Activated naive CD4-positive, alpha-beta T cell treated with anti-CD3 and anti-CD28 coated beads, Interleukin-2, amount 10 ng/mL, durations not matched to agents 7 days and 5 days (primary cell): ENCODE data around the gene ALK.

Experiments used
- CTCF ChIA-PET: fragments of 350-600 bp; sonication (Branson Sonifier 250); formaldehyde crosslinking; loops from one replicate; lab custom pipeline; 2021; ENCODE audit warnings: antibody characterized with exemption; lab: Charles Lee
- DNase-seq: peaks from one replicate; pipeline ENCODE4 v3.0.0-alpha.2; 2020
- H3K27ac Mint-ChIP-seq: one replicate; pipeline ENCODE4 v1.8.0; 2021; ENCODE audit warnings: mild to moderate bottlenecking, moderate library complexity, mixed read lengths
- H3K27me3 Mint-ChIP-seq: one replicate; pipeline ENCODE4 v1.8.0; 2021; ENCODE audit warnings: mild to moderate bottlenecking, mixed read lengths
- H3K36me3 Mint-ChIP-seq: one replicate; pipeline ENCODE4 v1.8.0; 2021; ENCODE audit warnings: mixed read lengths
- H3K4me1 Mint-ChIP-seq: one replicate; pipeline ENCODE4 v1.8.0; 2021; ENCODE audit warnings: mixed read lengths
- H3K4me3 Mint-ChIP-seq: one replicate; pipeline ENCODE4 v1.8.0; 2021; ENCODE audit warnings: mild to moderate bottlenecking, moderate library complexity, mixed read lengths
- H3K9me3 Mint-ChIP-seq: one replicate; pipeline ENCODE4 v1.8.0; 2021; ENCODE audit warnings: mixed read lengths

ALK gene

DNA sequence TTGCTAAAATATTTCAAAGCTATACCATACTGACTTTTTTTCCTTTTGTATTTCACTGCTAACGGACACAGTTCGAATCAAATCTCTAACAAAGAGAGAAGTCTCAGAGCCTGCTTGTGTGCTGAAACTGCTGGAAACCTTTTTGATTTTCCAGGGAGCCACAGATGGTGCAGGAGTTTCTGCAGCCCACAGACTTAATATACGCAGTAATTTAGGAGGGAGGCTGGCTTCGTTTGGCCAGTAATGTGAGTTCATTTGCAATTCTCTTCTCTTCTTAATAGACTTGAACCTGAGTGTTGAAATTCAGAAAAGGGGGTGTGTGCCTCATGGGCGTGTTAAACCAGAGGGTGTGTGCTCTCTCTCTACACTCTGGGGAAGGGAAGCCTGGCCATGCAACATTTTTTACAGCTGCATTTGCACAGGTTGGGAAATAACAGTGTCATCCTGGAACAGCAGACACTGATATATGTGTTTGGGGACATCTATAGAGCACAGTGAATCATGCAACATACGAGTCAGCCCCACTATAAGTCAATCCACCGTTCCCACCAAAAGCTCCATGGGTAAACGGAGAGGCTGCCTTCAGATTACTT is 473.2 kb downstream of the ALK start:
- no peaks in the 10 kb centered on the region for H3K9me3 Mint-ChIP-seq
- H3K4me3 Mint-ChIP-seq = no peak overlapping the region
- H3K4me1 Mint-ChIP-seq = no peaks in the 10 kb centered on the region
- H3K27ac Mint-ChIP-seq = no peak overlapping the region
- DNase-seq = no peak
- CTCF ChIA-PET = no interaction called here
- no peaks in the 10 kb centered on the region for H3K36me3 Mint-ChIP-seq
- H3K27me3 Mint-ChIP-seq = peaks cover 7% of the 10 kb centered on the region

DNA sequence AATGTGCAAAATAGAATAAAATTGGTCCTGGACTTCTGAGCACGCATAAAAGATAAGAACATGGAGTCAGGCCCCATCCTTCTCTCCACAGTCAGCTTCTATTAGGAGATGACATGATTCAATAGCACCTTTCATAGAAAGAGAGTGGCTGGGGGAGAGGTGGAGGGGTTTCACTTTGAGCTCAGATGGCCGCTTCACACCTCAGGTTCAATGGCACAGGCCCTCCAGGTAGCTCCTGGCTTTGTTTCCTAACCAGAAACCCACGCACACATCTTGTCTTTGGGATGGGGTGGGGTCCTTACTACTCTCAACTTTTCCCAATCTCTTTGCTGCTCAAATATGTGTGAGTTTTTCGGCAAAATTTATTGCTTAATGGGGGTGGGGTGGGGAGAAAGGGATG is 473.9 kb downstream of the ALK start:
- H3K4me3 Mint-ChIP-seq = no peak overlapping the region
- CTCF ChIA-PET = no interaction called here
- H3K27ac Mint-ChIP-seq = no peak overlapping the region
- DNase-seq = no peak
- no peaks in the 10 kb centered on the region for H3K9me3 Mint-ChIP-seq
- H3K4me1 Mint-ChIP-seq = no peaks in the 10 kb centered on the region
- peaks cover 11% of the 10 kb centered on the region for H3K27me3 Mint-ChIP-seq
- H3K36me3 Mint-ChIP-seq = no peaks in the 10 kb centered on the region

- Mint-ChIP-seq H3K9me3 (no peaks in the 10 kb centered on the region), H3K4me1 (no peaks in the 10 kb centered on the region), H3K27ac (no peak overlapping the region), H3K36me3 (no peaks in the 10 kb centered on the region), H3K4me3 (no peak overlapping the region), H3K27me3 (peaks cover 11% of the 10 kb centered on the region)
- CTCF ChIA-PET = no interaction called here
- no peak for DNase-seq
Measured at GRCh38 chr2:29446847-29447246, 474.5 kb downstream of the ALK start.

DNA sequence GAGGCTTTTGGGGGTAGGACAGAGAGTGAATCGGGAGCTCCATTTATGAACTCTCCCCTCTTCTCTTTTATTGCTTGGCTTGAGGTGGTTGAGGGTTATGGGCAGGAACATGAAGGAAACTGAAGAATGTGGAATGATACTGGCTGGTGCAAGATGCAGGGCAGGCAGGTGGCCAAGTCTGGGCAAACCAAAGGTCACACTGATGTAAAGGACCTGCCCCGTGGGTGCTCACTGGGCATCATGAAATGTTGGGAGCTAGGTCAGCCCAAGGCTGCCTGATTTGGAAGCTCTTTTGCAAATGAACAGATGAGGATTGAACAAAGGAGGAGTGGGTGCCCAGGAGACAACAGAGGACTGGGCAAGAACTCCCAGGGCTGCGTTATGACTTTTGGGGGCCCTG is 477.2 kb downstream of the ALK start:
- CTCF ChIA-PET = no interaction called here
- Mint-ChIP-seq H3K27ac (no peak overlapping the region), H3K27me3 (peaks cover 10% of the 10 kb centered on the region), H3K36me3 (no peaks in the 10 kb centered on the region), H3K4me3 (no peak overlapping the region), H3K4me1 (no peaks in the 10 kb centered on the region), H3K9me3 (no peaks in the 10 kb centered on the region)
- no peak for DNase-seq

- H3K27ac Mint-ChIP-seq = no peak overlapping the region
- H3K36me3 Mint-ChIP-seq = no peaks in the 10 kb centered on the region
- no peak overlapping the region for H3K4me3 Mint-ChIP-seq
- DNase-seq = no peak
- H3K9me3 Mint-ChIP-seq = no peaks in the 10 kb centered on the region
- no peaks in the 10 kb centered on the region for H3K4me1 Mint-ChIP-seq
- peaks cover 9% of the 10 kb centered on the region for H3K27me3 Mint-ChIP-seq
- CTCF ChIA-PET = no interaction called here
Measured at GRCh38 chr2:29443627-29444026, 477.8 kb downstream of the ALK start.

DNA sequence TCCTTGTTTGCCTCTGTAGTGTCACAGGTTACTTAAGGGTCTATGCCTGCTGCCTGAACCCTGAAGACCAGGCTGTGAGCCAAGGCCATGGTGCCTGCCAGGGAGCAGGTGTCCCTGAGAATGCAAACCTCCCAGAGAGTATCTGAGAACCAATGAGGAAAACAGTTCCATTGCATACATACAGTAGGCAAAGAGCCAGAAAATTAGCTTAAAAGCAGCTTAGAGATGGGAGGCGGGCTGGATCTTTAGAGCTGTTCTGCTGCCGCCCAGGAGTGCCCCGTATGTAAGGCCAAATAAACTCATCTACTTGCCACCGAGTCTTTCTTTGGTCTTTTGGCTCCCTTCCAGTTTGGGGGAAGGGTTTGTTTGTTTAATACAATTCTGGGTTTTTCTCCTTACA is 478.2 kb downstream of the ALK start:
- H3K27me3 Mint-ChIP-seq = peaks cover 9% of the 10 kb centered on the region
- H3K4me1 Mint-ChIP-seq = no peaks in the 10 kb centered on the region
- no peak for DNase-seq
- no peaks in the 10 kb centered on the region for H3K9me3 Mint-ChIP-seq
- H3K36me3 Mint-ChIP-seq = no peaks in the 10 kb centered on the region
- H3K27ac Mint-ChIP-seq = no peak overlapping the region
- CTCF ChIA-PET = no interaction called here
- no peak overlapping the region for H3K4me3 Mint-ChIP-seq

DNA sequence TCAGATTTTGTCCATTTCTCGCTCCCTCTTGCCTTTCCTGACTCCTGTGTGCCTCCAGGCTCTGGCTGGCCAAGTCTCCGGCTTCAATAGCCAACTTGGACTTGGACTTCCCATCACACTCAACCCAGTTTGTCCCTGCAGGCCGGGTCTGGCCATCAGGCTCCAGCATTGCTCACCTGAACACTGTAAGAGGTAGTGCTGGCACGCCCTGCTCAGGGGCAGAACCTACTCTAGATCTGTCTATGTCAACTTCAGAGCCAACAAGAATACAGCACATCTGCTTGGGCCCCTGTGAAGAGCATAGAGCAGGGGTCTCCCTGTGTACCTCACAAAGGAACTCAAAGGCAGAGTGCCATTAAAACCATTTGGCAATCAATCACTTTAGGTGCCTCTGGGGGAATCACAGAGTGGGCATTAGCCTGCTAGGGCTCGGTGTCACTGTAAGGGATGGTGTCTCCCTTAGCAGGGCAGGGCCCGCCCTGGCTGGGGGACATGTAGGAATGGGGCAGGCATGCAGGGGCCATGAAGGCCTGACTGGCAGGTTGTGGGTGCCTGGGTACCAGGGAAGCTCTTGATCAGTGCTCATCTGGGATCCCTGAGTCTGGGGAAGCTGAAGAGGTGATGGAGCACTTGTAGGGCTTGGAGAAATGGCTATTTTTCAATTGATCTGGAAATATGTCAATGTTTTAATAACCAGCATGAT is 480.3 kb downstream of the ALK start:
- no peak for DNase-seq
- CTCF ChIA-PET = no interaction called here
- Mint-ChIP-seq H3K27ac (no peak overlapping the region), H3K9me3 (no peaks in the 10 kb centered on the region), H3K27me3 (peaks cover 9% of the 10 kb centered on the region), H3K4me3 (no peak overlapping the region), H3K36me3 (no peaks in the 10 kb centered on the region), H3K4me1 (no peaks in the 10 kb centered on the region)

GRCh38 chr2:29433920-29434319 is 487.5 kb downstream of the ALK start:
- H3K4me1 Mint-ChIP-seq = no peaks in the 10 kb centered on the region
- H3K36me3 Mint-ChIP-seq = no peaks in the 10 kb centered on the region
- H3K9me3 Mint-ChIP-seq = no peaks in the 10 kb centered on the region
- no peak overlapping the region for H3K27ac Mint-ChIP-seq
- H3K4me3 Mint-ChIP-seq = no peak overlapping the region
- DNase-seq = no peak
- CTCF ChIA-PET = no interaction called here
- no peaks in the 10 kb centered on the region for H3K27me3 Mint-ChIP-seq

GRCh38 chr2:29433128-29433527 is 488.3 kb downstream of the ALK start:
- no peak overlapping the region for H3K27ac Mint-ChIP-seq
- H3K9me3 Mint-ChIP-seq = no peaks in the 10 kb centered on the region
- H3K27me3 Mint-ChIP-seq = no peaks in the 10 kb centered on the region
- DNase-seq = no peak
- no peaks in the 10 kb centered on the region for H3K4me1 Mint-ChIP-seq
- no peak overlapping the region for H3K4me3 Mint-ChIP-seq
- H3K36me3 Mint-ChIP-seq = no peaks in the 10 kb centered on the region
- CTCF ChIA-PET = no interaction called here

DNA sequence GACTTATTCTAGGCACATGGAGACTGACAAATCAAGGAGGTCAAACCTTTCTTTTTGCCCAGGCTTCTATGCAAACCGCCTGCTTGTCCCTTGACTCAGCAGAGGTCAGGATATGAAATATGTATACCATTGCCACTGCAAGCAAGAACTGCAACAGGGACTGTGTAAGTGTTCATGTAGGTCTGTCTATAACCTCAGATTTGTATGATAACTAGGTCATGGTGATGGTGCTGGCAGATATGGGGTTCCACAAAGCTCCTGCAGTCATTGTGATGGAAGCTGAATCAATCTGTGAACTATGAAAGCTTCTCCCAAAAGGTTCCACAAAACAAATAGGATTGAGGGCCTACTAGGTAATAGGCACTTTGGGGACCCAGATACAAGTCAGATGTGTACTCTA is 489.9 kb downstream of the ALK start:
- no peak for DNase-seq
- Mint-ChIP-seq H3K4me3 (no peak overlapping the region), H3K36me3 (no peaks in the 10 kb centered on the region), H3K9me3 (no peaks in the 10 kb centered on the region), H3K27ac (no peak overlapping the region), H3K4me1 (no peaks in the 10 kb centered on the region), H3K27me3 (no peaks in the 10 kb centered on the region)
- CTCF ChIA-PET = no interaction called here

DNA sequence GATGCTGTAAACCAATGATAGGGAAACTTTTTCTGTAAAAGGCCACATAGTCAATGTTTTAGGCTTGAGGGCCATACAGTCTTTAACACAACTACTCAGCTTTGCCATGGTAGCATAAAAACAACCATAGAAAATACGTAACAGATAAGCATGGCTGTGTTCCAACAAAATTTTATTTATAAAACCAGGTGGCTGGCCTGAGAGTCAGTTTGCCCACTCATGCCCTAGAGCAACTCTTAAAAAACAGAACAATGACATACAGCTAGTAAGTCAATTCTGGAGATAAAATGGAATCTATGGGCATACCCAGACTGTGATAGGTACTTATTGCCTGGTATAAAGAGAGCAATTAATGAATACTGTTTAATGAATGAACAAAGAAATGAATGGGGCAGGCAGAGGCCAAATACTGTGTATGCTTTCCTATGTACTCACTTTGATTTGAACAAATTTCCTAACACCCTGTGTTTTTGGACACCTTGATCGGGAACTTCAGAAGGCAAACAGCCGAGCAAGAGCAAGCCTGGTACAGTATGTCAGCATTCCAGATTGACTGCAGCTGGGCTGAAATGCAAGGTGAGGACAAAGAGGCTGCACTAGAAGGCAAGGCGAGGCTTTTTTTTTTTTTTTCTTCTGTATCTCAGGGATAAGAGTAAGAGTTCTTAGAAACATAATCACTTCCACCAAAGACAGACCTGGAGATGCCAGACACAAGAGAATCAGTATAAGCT is 490.8 kb downstream of the ALK start:
- H3K4me3 Mint-ChIP-seq = no peak overlapping the region
- H3K4me1 Mint-ChIP-seq = no peaks in the 10 kb centered on the region
- H3K9me3 Mint-ChIP-seq = no peaks in the 10 kb centered on the region
- DNase-seq = no peak
- no peaks in the 10 kb centered on the region for H3K27me3 Mint-ChIP-seq
- H3K36me3 Mint-ChIP-seq = no peaks in the 10 kb centered on the region
- CTCF ChIA-PET = no interaction called here
- H3K27ac Mint-ChIP-seq = no peak overlapping the region

DNA sequence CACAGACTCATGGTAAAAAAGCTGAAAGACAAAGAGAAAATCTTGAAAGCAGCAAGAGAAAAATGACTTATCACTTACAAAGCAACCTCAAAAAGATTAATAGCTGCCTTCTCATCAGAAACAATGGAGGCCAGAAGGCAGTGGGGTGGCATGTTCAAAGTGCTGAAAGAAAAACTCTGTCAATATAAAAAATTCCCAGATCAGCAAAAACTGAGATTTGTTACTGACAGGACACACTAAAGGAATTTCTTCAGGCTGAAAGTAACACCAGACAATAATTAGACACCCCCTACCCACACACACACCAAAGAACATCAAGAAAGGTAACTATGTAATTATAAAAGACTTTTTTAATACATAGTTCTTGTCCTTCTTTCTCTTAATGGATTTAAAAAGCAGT is 495.0 kb downstream of the ALK start:
- no peak overlapping the region for H3K4me3 Mint-ChIP-seq
- H3K9me3 Mint-ChIP-seq = no peaks in the 10 kb centered on the region
- H3K27me3 Mint-ChIP-seq = peaks cover 6% of the 10 kb centered on the region
- H3K36me3 Mint-ChIP-seq = no peaks in the 10 kb centered on the region
- CTCF ChIA-PET = no interaction called here
- H3K4me1 Mint-ChIP-seq = no peaks in the 10 kb centered on the region
- no peak overlapping the region for H3K27ac Mint-ChIP-seq
- no peak for DNase-seq

GRCh38 chr2:29425866-29426265 is 495.5 kb downstream of the ALK start:
- no peak overlapping the region for H3K27ac Mint-ChIP-seq
- no peak for DNase-seq
- no peaks in the 10 kb centered on the region for H3K4me1 Mint-ChIP-seq
- H3K9me3 Mint-ChIP-seq = no peaks in the 10 kb centered on the region
- H3K27me3 Mint-ChIP-seq = peaks cover 10% of the 10 kb centered on the region
- CTCF ChIA-PET = no interaction called here
- no peak overlapping the region for H3K4me3 Mint-ChIP-seq
- no peaks in the 10 kb centered on the region for H3K36me3 Mint-ChIP-seq

- no peaks in the 10 kb centered on the region for H3K9me3 Mint-ChIP-seq
- no peaks in the 10 kb centered on the region for H3K4me1 Mint-ChIP-seq
- no peak overlapping the region for H3K4me3 Mint-ChIP-seq
- peaks cover 11% of the 10 kb centered on the region for H3K27me3 Mint-ChIP-seq
- CTCF ChIA-PET = no interaction called here
- H3K27ac Mint-ChIP-seq = no peak overlapping the region
- no peaks in the 10 kb centered on the region for H3K36me3 Mint-ChIP-seq
- DNase-seq = no peak
Measured at GRCh38 chr2:29423061-29423666, 498.2 kb downstream of the ALK start.
